GM12891 (cell line): ENCODE data around the gene AOC1. TPM values are rescaled to one million over a fixed set of nuclear protein-coding genes. Genes with fewer than 3 reads are reported as not detected.
"Not testable (repeated sequence)": the region's sequence is repeated elsewhere in the genome, so short reads cannot be mapped to it uniquely, and the experiment has no call there.

Experiments used
- DNase-seq: peaks from one replicate; pipeline ENCODE4 v3.0.0; 2011; ENCODE audit warnings: low spot score; ENCODE audit not compliant: insufficient read length
- FAIRE-seq: peaks from 2 replicates; lab custom pipeline; 2011; peaks lifted over from hg19 to GRCh38; lab: Jason Lieb, UNC
- PAX5 ChIP-seq: IDR thresholded peaks from 2 replicates; pipeline ENCODE4 v1.6.1; 2011; ENCODE audit warnings: low read length, moderate library complexity, mild to moderate bottlenecking; ENCODE audit not compliant: insufficient read depth, severe bottlenecking
- POLR2A ChIP-seq: IDR thresholded peaks from 2 replicates; pipeline ENCODE4 v1.6.1; 2011; ENCODE audit warnings: low read depth, low read length, control low read depth
- POLR2AphosphoS5 ChIP-seq: IDR thresholded peaks from 2 replicates; pipeline ENCODE4 v1.6.1; 2011; ENCODE audit warnings: low read depth, low read length, control low read depth
- POU2F2 ChIP-seq: IDR thresholded peaks from 2 replicates; pipeline ENCODE4 v1.6.1; 2011; ENCODE audit warnings: low read depth, mild to moderate bottlenecking, control low read depth, low read length, moderate library complexity
- SPI1 ChIP-seq: IDR thresholded peaks from 2 replicates; pipeline ENCODE4 v1.6.1; 2011; ENCODE audit warnings: low read depth, low read length, control low read depth
- TAF1 ChIP-seq: IDR thresholded peaks from 2 replicates; pipeline ENCODE4 v1.6.1; 2011; ENCODE audit warnings: low read depth, low read length, control low read depth
- polyA plus RNA-seq: library from polyadenylated mRNA; unstranded; fragments of >200 nt; gene quantifications from one replicate; pipeline ENCODE4 v1.2.1, GENCODE V29; 2012; ENCODE audit warnings: low read depth, missing spikeins, inconsistent platforms; ENCODE audit not compliant: missing spikeins

The AOC1 gene, protein sequence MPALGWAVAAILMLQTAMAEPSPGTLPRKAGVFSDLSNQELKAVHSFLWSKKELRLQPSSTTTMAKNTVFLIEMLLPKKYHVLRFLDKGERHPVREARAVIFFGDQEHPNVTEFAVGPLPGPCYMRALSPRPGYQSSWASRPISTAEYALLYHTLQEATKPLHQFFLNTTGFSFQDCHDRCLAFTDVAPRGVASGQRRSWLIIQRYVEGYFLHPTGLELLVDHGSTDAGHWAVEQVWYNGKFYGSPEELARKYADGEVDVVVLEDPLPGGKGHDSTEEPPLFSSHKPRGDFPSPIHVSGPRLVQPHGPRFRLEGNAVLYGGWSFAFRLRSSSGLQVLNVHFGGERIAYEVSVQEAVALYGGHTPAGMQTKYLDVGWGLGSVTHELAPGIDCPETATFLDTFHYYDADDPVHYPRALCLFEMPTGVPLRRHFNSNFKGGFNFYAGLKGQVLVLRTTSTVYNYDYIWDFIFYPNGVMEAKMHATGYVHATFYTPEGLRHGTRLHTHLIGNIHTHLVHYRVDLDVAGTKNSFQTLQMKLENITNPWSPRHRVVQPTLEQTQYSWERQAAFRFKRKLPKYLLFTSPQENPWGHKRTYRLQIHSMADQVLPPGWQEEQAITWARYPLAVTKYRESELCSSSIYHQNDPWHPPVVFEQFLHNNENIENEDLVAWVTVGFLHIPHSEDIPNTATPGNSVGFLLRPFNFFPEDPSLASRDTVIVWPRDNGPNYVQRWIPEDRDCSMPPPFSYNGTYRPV
- polyA plus RNA-seq, result not detected

DNA sequence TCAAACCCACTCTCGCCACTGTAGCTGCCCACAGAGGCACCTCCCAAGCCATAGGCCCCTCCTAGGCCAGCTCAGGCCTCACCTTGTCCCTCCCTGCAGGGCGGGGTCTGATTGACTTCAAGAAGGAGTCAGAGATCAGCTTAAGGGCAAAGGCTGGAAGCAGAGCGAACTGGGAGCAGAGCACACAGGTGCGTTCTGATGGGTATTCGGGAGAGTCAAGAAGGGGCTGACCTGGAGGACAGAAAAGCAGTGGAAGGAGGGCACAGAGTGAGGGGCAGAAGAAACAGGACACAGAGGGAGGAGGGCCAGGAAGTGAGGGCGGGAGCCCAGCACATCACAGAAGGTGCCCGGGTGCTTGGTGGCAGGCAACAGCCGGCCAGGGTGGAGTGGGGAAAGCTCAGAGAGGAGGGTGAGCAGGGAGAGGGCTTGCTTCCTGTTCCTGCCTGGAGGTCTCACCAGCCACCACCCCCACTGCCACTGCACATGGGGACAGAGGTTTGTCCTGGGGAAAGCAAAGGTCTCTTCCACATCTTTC lies at the start of gene AOC1:
AOC1 (plus strand) TSS at position 147 of the 535 bp plus-strand sequence. CDS start 3,954 bp downstream, outside the sequence.
- DNase-seq (no peak), FAIRE-seq (no peak)
- TF ChIP-seq POLR2A, result no peak
- no peak for TF ChIP-seq POLR2AphosphoS5
- TF ChIP-seq POU2F2, result no peak
- no peak for TF ChIP-seq SPI1
- TF ChIP-seq PAX5, result no peak
- no peak for TF ChIP-seq TAF1

DNA sequence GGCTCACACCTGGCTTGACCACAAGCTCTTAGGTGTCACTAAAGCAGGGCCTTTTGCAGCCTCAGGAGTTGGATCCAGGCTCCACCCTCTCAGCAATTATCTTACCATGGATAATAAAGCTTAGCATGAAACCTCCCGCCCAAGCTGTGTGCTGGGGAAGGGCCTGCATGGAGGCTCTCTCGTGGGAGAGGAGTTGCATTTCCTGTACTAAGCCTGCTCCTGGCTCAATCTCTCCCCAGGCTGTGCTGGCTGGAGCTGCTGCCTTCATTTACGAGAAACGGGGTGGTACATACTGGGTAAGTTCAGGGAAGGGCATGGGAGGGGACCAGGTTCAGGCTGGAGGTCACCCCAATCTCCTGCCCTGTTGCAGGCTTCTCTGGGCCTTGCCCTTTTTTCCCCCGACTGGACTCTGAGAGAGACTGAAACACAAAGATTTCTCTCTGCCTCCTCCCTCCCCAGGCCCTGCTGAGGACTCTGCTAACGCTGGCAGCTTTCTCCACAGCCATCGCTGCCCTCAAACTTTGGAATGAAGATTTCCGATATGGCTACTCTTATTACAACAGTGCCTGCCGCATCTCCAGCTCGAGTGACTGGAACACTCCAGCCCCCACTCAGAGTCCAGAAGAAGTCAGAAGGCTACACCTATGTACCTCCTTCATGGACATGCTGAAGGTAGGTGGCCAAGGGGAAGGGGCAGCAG lies 49.0 kb upstream of the AOC1 start:
- FAIRE-seq (no peak), DNase-seq (no peak)
- no peak for TF ChIP-seq POLR2AphosphoS5
- no peak for TF ChIP-seq POU2F2
- TF ChIP-seq PAX5, result no peak

DNA sequence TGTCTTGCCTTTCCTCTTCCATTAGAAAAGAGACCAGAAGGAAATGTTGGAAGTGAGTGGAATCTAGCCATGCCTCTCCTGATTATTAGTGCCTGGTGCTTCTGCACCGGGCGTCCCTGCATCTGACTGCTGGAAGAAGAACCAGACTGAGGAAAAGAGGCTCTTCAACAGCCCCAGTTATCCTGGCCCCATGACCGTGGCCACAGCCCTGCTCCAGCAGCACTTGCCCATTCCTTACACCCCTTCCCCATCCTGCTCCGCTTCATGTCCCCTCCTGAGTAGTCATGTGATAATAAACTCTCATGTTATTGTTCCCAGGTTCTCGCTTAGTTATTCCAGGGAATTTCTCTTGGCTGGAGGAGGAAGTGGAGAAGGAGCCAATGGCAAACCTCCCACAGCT lies 47.5 kb upstream of the AOC1 start:
- no peak for FAIRE-seq
- TF ChIP-seq SPI1 (no peak), POLR2AphosphoS5 (no peak), PAX5 (no peak), POU2F2 (no peak), TAF1 (no peak), POLR2A (no peak)
- DNase-seq, result no peak

DNA sequence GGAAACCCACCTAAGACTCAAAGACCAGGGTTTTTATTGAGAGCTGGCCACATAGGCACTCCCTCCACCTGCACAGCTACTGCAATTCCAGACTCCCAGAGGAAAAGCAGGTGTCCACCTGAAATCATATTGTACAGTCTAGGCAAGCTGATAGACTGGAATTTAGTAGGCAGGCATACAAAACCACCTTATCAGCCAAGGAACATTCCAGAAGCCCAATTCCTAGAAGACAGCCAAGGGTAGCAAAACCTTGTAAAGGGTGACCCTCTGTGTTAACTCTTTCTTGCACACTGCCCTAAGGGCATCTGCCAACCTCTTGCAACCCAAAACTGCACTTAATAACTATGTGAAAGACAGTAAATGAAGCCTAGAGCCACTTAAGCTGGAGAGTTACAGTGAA lies 46.5 kb upstream of the AOC1 start:
- FAIRE-seq, result no peak
- TF ChIP-seq SPI1, result no peak
- no peak for TF ChIP-seq TAF1
- no peak for TF ChIP-seq POLR2AphosphoS5
- no peak for TF ChIP-seq PAX5
- no peak for TF ChIP-seq POLR2A
- TF ChIP-seq POU2F2, result no peak

DNA sequence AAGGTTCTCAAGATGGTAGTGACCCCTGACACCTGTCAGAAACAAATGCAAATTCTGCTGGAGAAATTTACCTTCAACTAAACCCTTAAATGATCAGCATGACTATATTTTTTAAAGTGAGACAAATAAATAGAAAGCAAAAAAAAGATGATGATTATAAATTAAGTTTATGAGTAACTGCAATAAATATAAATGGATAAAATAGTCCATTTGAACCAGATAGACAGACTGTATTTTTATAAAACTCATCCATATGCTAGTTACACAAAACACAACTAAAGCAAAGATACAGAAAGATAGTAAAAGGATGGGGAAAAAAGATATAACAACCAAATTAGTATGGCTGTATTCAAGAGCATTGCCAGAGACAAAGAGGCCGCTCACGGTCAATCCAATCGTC lies 45.9 kb upstream of the AOC1 start:
- TF ChIP-seq SPI1 (no peak), POU2F2 (no peak), POLR2AphosphoS5 (no peak), POLR2A (no peak), PAX5 (no peak), TAF1 (no peak)
- FAIRE-seq (no peak), DNase-seq (no peak)

More for the DNA sequence above, 46.5 kb upstream of the AOC1 start:
- DNase-seq, result no peak

DNA sequence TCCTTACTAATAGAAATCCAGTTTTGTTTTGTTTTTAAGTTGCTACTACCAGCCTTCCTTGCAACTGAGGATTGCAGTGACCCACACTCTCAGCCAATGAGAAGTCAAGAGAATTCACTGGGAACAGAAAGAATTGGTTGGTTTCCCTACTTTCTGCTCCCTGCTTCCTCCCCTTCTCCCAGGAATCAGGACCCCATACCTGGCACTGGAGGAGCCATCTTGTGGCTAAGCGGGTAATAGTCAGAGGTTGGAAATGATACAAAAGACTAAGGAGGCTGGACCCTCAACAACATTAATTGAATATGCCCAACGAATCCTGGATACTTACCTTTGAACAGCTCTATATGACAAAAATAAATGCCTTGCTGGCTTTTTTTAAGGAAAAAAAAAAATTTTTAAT lies 45.5 kb upstream of the AOC1 start:
- TF ChIP-seq POLR2A, result no peak
- TF ChIP-seq SPI1, result no peak
- TF ChIP-seq POU2F2, result no peak
- TF ChIP-seq TAF1, result no peak
- TF ChIP-seq PAX5, result no peak
- TF ChIP-seq POLR2AphosphoS5, result no peak

DNA sequence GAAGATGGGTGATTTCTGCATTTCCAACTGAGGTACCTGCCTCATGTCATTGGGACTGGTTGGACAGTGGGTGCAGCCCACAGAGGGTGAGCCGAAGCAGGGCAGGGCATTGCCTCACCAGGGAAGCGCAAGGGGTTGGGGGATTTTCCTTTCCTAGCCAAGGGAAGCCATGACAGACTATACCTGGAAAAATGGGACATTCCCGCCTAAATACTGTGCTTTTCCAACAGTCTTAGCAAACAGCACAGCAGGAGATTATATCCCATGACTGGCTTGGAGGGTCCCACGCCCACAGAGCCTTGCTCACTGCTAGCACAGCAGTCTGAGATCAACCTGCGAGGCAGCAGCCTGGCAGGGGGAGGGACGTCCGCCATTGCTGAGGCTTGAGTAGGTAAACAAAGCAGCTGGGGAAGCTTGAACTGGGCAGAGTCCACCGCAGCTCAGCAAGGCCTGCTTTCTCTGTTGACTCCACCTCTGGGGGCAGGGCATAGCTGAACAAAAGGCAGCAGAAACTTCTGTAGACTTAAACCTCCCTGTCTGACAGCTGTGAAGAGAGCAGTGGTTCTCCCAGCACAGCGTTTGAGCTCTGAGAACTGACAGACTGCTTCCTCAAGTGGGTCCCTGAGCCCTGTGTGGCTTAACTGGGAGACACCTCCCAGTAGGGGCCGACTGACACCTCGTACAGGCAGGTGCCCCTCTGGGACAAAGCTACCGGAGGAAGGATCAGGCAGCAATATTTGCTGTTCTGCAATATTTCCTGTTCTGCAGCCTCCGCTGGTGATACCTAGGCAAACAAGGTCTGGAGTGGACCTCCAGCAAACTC lies 44.5 kb upstream of the AOC1 start:
- DNase-seq, FAIRE-seq: not testable (repeated sequence)

More for the DNA sequence above, 45.5 kb upstream of the AOC1 start:
- FAIRE-seq (no peak), DNase-seq (no peak)

DNA sequence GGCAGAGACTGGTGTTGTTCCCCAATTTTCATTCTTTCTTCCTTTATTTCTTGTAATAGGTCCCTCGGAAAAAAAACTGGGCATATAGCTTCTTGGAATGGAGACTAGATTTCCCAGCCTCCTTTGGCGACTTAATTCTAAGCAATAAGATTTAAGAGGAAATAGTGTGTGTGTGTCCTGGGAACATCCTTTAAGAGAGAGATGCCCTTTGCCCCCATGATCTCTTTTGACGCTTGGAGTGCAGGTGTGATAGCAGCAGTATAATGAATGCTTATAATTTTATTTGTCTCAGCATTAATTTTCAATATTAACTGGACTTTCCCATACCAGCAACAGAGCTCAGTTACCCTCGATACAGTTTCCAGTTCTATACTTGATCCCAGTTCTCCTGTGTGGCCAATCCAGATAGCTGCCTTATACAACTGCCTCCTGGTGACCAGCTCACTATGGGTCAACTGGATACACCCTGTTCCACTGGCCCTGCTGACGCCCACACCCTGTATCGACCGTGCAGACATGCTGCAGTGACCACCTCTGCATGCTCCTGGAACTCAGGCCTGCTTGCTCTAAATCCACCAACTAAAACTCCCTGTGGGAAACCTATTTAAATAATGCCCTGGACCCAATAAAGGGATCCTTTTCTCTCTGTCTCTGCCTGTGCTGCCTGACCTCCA lies 37.9 kb upstream of the AOC1 start:
- TF ChIP-seq SPI1 (no peak), POLR2AphosphoS5 (no peak), TAF1 (no peak), PAX5 (no peak), POLR2A (no peak), POU2F2 (no peak)
- DNase-seq (no peak), FAIRE-seq (no peak)
